H1 (cell line): ENCODE data around the gene SPATA32. TPM values are rescaled to one million over a fixed set of nuclear protein-coding genes. Genes with fewer than 3 reads are reported as not detected.
A peak's percentile ranks its signal among the peaks of the same experiment; 100 is the strongest.

ENCODE experiments used
- CTCF ChIA-PET: fragments of 300-600 bp; sonication (Branson Sonifier 250); formaldehyde crosslinking; loops from one replicate; lab custom pipeline; 2021; ENCODE audit not compliant: partially characterized antibody; lab: Charles Lee
- POLR2A ChIA-PET: fragments of 300-600 bp; sonication (Branson Sonifier 250); formaldehyde crosslinking; loops from one replicate; lab custom pipeline; 2021; ENCODE audit warnings: inconsistent platforms; ENCODE audit not compliant: partially characterized antibody; lab: Charles Lee
- DNase-seq, 2 experiments: peaks; one replicate each; pipeline versions ENCODE4 v3.0.0 to v3.0.0-alpha.2; 2010 to 2022; ENCODE audit warnings: low spot score in 2 of 2, low read depth in 1 of 2, mixed read lengths in 1 of 2
- FAIRE-seq: peaks from 2 replicates; lab custom pipeline; 2011; peaks lifted over from hg19 to GRCh38; lab: Jason Lieb, UNC
- H2AFZ ChIP-seq: 2 replicates; pipeline ENCODE4 v1.8.1; 2012; ENCODE audit warnings: low read length, inconsistent platforms
- H2AK5ac ChIP-seq: 2 replicates; pipeline ENCODE4 v1.6.1; 2013; ENCODE audit warnings: low read depth, low read length
- H2BK120ac ChIP-seq: replicated peaks from 2 replicates; pipeline ENCODE3; 2013; ENCODE audit warnings: low read depth, low read length, inconsistent platforms
- H2BK12ac ChIP-seq: 2 replicates; pipeline ENCODE4 v1.6.1; 2013; ENCODE audit warnings: low read depth, low read length
- H2BK15ac ChIP-seq: 2 replicates; pipeline ENCODE4 v1.6.1; 2013; ENCODE audit warnings: low read length
- H2BK20ac ChIP-seq: 2 replicates; pipeline ENCODE4 v1.6.1; 2013; ENCODE audit warnings: low read length
- H2BK5ac ChIP-seq: 2 replicates; pipeline ENCODE4 v1.6.1; 2013; ENCODE audit warnings: low read depth, low read length
- H3K14ac ChIP-seq: 2 replicates; pipeline ENCODE4 v1.6.1; 2013; ENCODE audit warnings: inconsistent platforms; ENCODE audit not compliant: insufficient read length
- H3K18ac ChIP-seq: 2 replicates; pipeline ENCODE4 v1.6.1; 2013; ENCODE audit warnings: low read length; ENCODE audit errors: extremely low read depth
- H3K23ac ChIP-seq: 2 replicates; pipeline ENCODE4 v1.6.1; 2013; ENCODE audit warnings: inconsistent platforms; ENCODE audit not compliant: insufficient read length
- H3K23me2 ChIP-seq: 2 replicates; pipeline ENCODE4 v1.6.1; 2013; ENCODE audit warnings: low read depth, low read length
- H3K27ac ChIP-seq: 2 replicates; pipeline ENCODE4 v1.6.1; 2011; ENCODE audit warnings: low read depth, low read length, inconsistent platforms
- H3K27me3 ChIP-seq, 4 experiments: replicated peaks in 1 of 4; 1 replicate in 1 of 4; 2 replicates in 3 of 4; pipeline versions ENCODE4 v1.6.1 to v1.8.1; 2011 to 2013; ENCODE audit warnings: low read length in 3 of 4, mild to moderate bottlenecking in 3 of 4, inconsistent platforms in 2 of 4, mixed read lengths in 2 of 4, moderate library complexity in 1 of 4; ENCODE audit not compliant: control insufficient read depth in 3 of 4, insufficient read depth in 3 of 4; ENCODE audit errors: extremely low read depth in 1 of 4
- H3K36me3 ChIP-seq, 4 experiments: 2 replicates each; pipeline versions ENCODE4 v1.6.1 to v1.8.1; 2011 to 2013; ENCODE audit warnings: mild to moderate bottlenecking in 4 of 4, low read length in 3 of 4, moderate library complexity in 2 of 4, control low read depth in 1 of 4, inconsistent platforms in 1 of 4; ENCODE audit not compliant: insufficient read depth in 4 of 4, control insufficient read depth in 2 of 4
- H3K4ac ChIP-seq: replicated peaks from 2 replicates; pipeline ENCODE3; 2013; ENCODE audit warnings: low read length, low read depth, mixed read lengths, inconsistent platforms; ENCODE audit not compliant: insufficient read length
- H3K4me1 ChIP-seq, 4 experiments: replicated peaks in 1 of 4; 1 replicate in 1 of 4; 2 replicates in 3 of 4; pipeline versions ENCODE4 v1.6.1 to v1.8.1; 2011 to 2013; ENCODE audit warnings: low read length in 3 of 4, inconsistent platforms in 2 of 4, mixed read lengths in 1 of 4; ENCODE audit not compliant: insufficient read depth in 4 of 4, control insufficient read depth in 3 of 4
- H3K4me2 ChIP-seq, 2 experiments: 2 replicates each; pipeline versions ENCODE4 v1.6.1 to v1.8.1; 2011 to 2013; ENCODE audit warnings: low read depth in 2 of 2, low read length in 2 of 2, control low read depth in 1 of 2, inconsistent platforms in 1 of 2, mild to moderate bottlenecking in 1 of 2; ENCODE audit not compliant: insufficient read depth in 1 of 2
- H3K4me3 ChIP-seq, 4 experiments: fragments of 200-600, 300-600 bp in 1 of 4; sonication (generic), shearing (Covaris generic), sonication (Bioruptor Twin) in 1 of 4; 2 replicates each; pipeline versions ENCODE4 v1.5.1 to v1.8.1; 2011 to 2016; ENCODE audit warnings: low read length in 4 of 4, low read depth in 3 of 4, control low read depth in 2 of 4, inconsistent platforms in 2 of 4, mild to moderate bottlenecking in 2 of 4, mixed read lengths in 1 of 4, moderate library complexity in 1 of 4; ENCODE audit not compliant: insufficient read depth in 2 of 4; ENCODE audit errors: extremely low read depth in 1 of 4
- H3K56ac ChIP-seq: replicated peaks from 2 replicates; pipeline ENCODE3; 2013; ENCODE audit warnings: low read depth, mild to moderate bottlenecking, mixed read lengths, low read length, inconsistent platforms; ENCODE audit not compliant: insufficient read length
- H3K79me1 ChIP-seq: 2 replicates; pipeline ENCODE4 v1.6.1; 2013; ENCODE audit warnings: low read depth, low read length, control low read depth
- H3K79me2 ChIP-seq, 2 experiments: 2 replicates each; pipeline versions ENCODE4 v1.6.1 to v1.8.1; 2012 to 2013; ENCODE audit warnings: low read length in 2 of 2, mild to moderate bottlenecking in 2 of 2, inconsistent platforms in 1 of 2; ENCODE audit not compliant: insufficient read depth in 2 of 2, control insufficient read depth in 1 of 2
- H3K9ac ChIP-seq, 4 experiments: replicated peaks in 1 of 4; 1 replicate in 1 of 4; 2 replicates in 3 of 4; pipeline versions ENCODE4 v1.6.1 to v1.8.1; 2011 to 2013; ENCODE audit warnings: low read depth in 3 of 4, low read length in 3 of 4, control low read depth in 2 of 4, mild to moderate bottlenecking in 2 of 4, moderate library complexity in 2 of 4, inconsistent platforms in 1 of 4; ENCODE audit errors: extremely low read depth in 1 of 4
- H3K9me3 ChIP-seq, 2 experiments: 2 replicates each; pipeline versions ENCODE4 v1.6.1 to v1.8.1; 2012 to 2013; ENCODE audit warnings: mild to moderate bottlenecking in 2 of 2, moderate library complexity in 2 of 2, control low read depth in 1 of 2, inconsistent platforms in 1 of 2, low read depth in 1 of 2, low read length in 1 of 2, mixed read lengths in 1 of 2; ENCODE audit not compliant: insufficient read depth in 2 of 2
- H4K20me1 ChIP-seq, 2 experiments: replicated peaks in 1 of 2; 2 replicates each; pipeline versions ENCODE3 to v1.8.1; 2011 to 2013; ENCODE audit warnings: inconsistent platforms in 2 of 2, low read length in 2 of 2, mild to moderate bottlenecking in 1 of 2; ENCODE audit not compliant: insufficient read depth in 2 of 2, control insufficient read depth in 1 of 2
- H4K5ac ChIP-seq: 2 replicates; pipeline ENCODE4 v1.6.1; 2013; ENCODE audit warnings: low read length, low read depth, mixed read lengths, inconsistent platforms; ENCODE audit not compliant: insufficient read length
- H4K8ac ChIP-seq: 2 replicates; pipeline ENCODE4 v1.8.0; 2013; ENCODE audit warnings: mild to moderate bottlenecking, moderate library complexity, low read length, inconsistent platforms; ENCODE audit not compliant: insufficient read depth; ENCODE audit errors: extremely low read depth
- H4K91ac ChIP-seq: replicated peaks from 2 replicates; pipeline ENCODE3; 2013; ENCODE audit warnings: low read length, mixed read lengths, inconsistent platforms; ENCODE audit not compliant: insufficient read length
- BACH1 ChIP-seq: IDR thresholded peaks from 2 replicates; pipeline ENCODE4 v1.6.1; 2012; ENCODE audit warnings: low read length, improper control_type of control experiment
- CEBPB ChIP-seq: IDR thresholded peaks from 2 replicates; pipeline ENCODE4 v1.6.1; 2012; ENCODE audit warnings: low read depth, low read length
- CTBP2 ChIP-seq: IDR thresholded peaks from 2 replicates; pipeline ENCODE4 v1.7.0; 2011; ENCODE audit warnings: borderline replicate concordance, mild to moderate bottlenecking, moderate library complexity, mixed read lengths, low read length; ENCODE audit not compliant: insufficient read depth, insufficient read length
- KDM4A ChIP-seq: IDR thresholded peaks from one replicate; pipeline ENCODE4 v1.7.1; 2012; ENCODE audit warnings: low read depth, mild to moderate bottlenecking, moderate library complexity, low read length, inconsistent platforms; ENCODE audit not compliant: severe bottlenecking
- POLR2AphosphoS5 ChIP-seq: IDR thresholded peaks from 2 replicates; pipeline ENCODE4 v1.6.1; 2011; ENCODE audit warnings: low read depth, low read length
- TEAD4 ChIP-seq: IDR thresholded peaks from 2 replicates; pipeline ENCODE4 v1.6.1; 2012; ENCODE audit warnings: low read depth, low read length, inconsistent platforms, mixed read lengths
- WGBS, 2 experiments: shearing (Covaris generic) in 1 of 2; methylation state at CpG; one replicate each; pipeline versions ENCODE4 v1.1.6 to v1.1.7; 2013 to 2015; ENCODE audit warnings: low lambda C conversion rate in 2 of 2, mixed read lengths in 2 of 2, inconsistent platforms in 1 of 2, low coverage in 1 of 2, missing lambda C conversion rate in 1 of 2; ENCODE audit not compliant: insufficient replicate concordance in 2 of 2, insufficient coverage in 1 of 2, insufficient read length in 1 of 2; ENCODE audit errors: extremely low coverage in 1 of 2, missing lambda C conversion rate in 1 of 2; 5-methylcytosine and 5-hydroxymethylcytosine counted together
- polyA plus RNA-seq, 7 experiments: library from polyadenylated mRNA; depleted of rRNA in 3 of 7; stranded (reverse) in 5 of 7; unstranded in 2 of 7; fragments of >200 nt in 5 of 7; fragments of 200-250 nt in 2 of 7; gene quantifications; 1 replicate in 5 of 7; 2 replicates in 1 of 7; 4 replicates in 1 of 7; pipeline versions ENCODE4 v1.2.1 to v1.2.3, GENCODE V29; 2011 to 2013; ENCODE audit warnings: missing spikeins in 2 of 7, mixed read lengths in 2 of 7
- total RNA-seq: library from RNA; stranded (reverse); fragmentation: NEBNext Ultra II Directional; extraction: Animal tissue kit (Norgen Biotek cat#: 25700); gene quantifications from 2 replicates; pipeline ENCODE4 v1.2.1, GENCODE V29; 2021

The SPATA32 gene
- total and polyA plus RNA-seq, 2 of the 8 experiments (the other 6 are each of a cell fraction or from before 2014, with no cell fraction given): 0.24 TPM; not detected in 1

DNA sequence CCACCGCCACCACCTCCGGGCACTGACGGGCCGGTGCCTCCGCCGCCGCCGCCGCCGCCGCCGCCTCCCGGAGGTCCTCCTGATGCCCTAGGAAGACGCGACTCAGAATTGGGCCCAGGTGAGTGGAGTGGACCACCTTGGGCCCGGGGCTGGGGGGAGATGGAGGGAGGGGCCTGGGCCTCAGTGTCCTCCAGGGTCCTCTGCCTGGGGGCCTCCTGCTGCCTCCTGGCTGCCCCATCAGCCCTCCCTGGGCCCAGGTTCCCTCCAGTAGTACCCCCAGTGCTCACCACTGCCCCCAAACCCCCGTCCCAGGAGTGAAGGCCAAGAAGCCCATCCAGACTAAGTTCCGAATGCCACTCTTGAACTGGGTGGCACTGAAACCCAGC, 19.9 kb downstream of the SPATA32 start:
- Histone ChIP-seq H2BK20ac (no peak overlapping the region), H2AK5ac (no peak overlapping the region), H3K14ac (no peak overlapping the region), H4K20me1 (peaks cover 1 to 3% of the 10 kb centered on the region in 2 experiments), H3K4me3 (peak overlapping the region; percentile 14 to 73 (median 38); a peak in 5 of 8 replicates), H2AFZ (no peak overlapping the region), H3K27ac (no peak overlapping the region), H3K36me3 (no peaks in the 10 kb centered on the region), H2BK120ac (no peak overlapping the region), H3K4me1 (peaks cover 0 to 21% (median 14%) of the 10 kb centered on the region in 4 experiments; a peak in 6 of 7 replicates), H2BK15ac (no peak overlapping the region), H4K5ac (peak overlapping the region; percentile 9), H4K91ac (no peak overlapping the region), H4K8ac (no peak overlapping the region), H3K79me1 (no peaks in the 10 kb centered on the region), H3K9me3 (no peaks in the 10 kb centered on the region), H3K4me2 (peak overlapping the region; percentile 55 to 77), H2BK12ac (no peak overlapping the region), H3K56ac (no peak overlapping the region), H3K4ac (no peak overlapping the region), H3K23ac (no peak overlapping the region), H3K23me2 (peaks cover 14% of the 10 kb centered on the region; the same call in 1 of the 2 replicates), H3K9ac (no peak overlapping the region), H3K79me2 (no peaks in the 10 kb centered on the region), H3K27me3 (peaks cover 0 to 25% (median 18%) of the 10 kb centered on the region in 4 experiments; a peak in 6 of 7 replicates), H2BK5ac (no peak overlapping the region), H3K18ac (no peak overlapping the region)
- CTCF ChIA-PET: interaction anchor here (1.2 to 22.1 kb wide), 7 partner anchors 7 to 143 kb away, joined by 3 to 362 read pairs (median 15); no protein-coding TSS in a partner anchor
- DNase-seq (no peak), FAIRE-seq (no peak)
- 67% methylated on average over 2 of the region's 18 CpGs; no CpG with 5 or more reads in 1 of the 2 experiments for WGBS, 2 experiments
- POLR2A ChIA-PET: interaction anchor here (0.7 to 4.5 kb wide), 7 partner anchors 11 to 93 kb away, joined by 3 to 24 read pairs (median 6); partner anchors contain the start of genes HEXIM1 and HEXIM2
- TF ChIP-seq BACH1 (no peak), TEAD4 (no peak), KDM4A (no peak), POLR2AphosphoS5 (no peak), CTBP2 (no peak), CEBPB (no peak)
